NB4 (cell line): ENCODE data around the gene ADAMTSL2.

Source experiments
- CTCF ChIP-seq: IDR thresholded peaks from one replicate; pipeline ENCODE4 v1.5.1; 2012; ENCODE audit warnings: low read depth, low read length
- MAX ChIP-seq: IDR thresholded peaks from 2 replicates; pipeline ENCODE4 v1.6.1; 2011; ENCODE audit warnings: low read depth, low read length
- POLR2A ChIP-seq: IDR thresholded peaks from 2 replicates; pipeline ENCODE4 v1.6.1; 2011; ENCODE audit warnings: mild to moderate bottlenecking; ENCODE audit not compliant: insufficient read length; ENCODE audit errors: extremely low read depth

GRCh38 chr9:133573791-133574515 is 39.4 kb downstream of the ADAMTSL2 start:
- TF ChIP-seq CTCF (no peak), POLR2A (no peak), MAX (no peak)
